Right lobe of liver (tissue), 4 donors: ENCODE results near the gene NR2F1-AS1.

Experiments used
- CTCF ChIP-seq, 4 donors: fragments of 200-600 bp in 3 of 4; fragments of 450-650 bp in 1 of 4; IDR thresholded peaks; one replicate each; pipeline versions ENCODE4 v1.5.1 to v1.8.0; 2016 to 2022; ENCODE audit warnings: antibody characterized with exemption in 4 of 4, mild to moderate bottlenecking in 2 of 4
- POLR2A ChIP-seq: fragments of 450-650 bp; IDR thresholded peaks from one replicate; pipeline ENCODE4 v1.6.1; 2017; ENCODE audit warnings: antibody characterized with exemption, mild to moderate bottlenecking
- donor health status: DM: no; HTN: no; CAD: no.
- donor health status: DM: no; HTN: no; CAD: no.
- donor health status: DM: no; HTN: yes; CAD: no.

GRCh38 chr5:93566091-93566490, 14.9 kb downstream of the NR2F1-AS1 start:
- TF ChIP-seq CTCF (IDR thresholded peaks at IDR 0.05) (no peak), POLR2A (no peak)
